ENCODE measurements around the gene TOP2B.

DNA sequence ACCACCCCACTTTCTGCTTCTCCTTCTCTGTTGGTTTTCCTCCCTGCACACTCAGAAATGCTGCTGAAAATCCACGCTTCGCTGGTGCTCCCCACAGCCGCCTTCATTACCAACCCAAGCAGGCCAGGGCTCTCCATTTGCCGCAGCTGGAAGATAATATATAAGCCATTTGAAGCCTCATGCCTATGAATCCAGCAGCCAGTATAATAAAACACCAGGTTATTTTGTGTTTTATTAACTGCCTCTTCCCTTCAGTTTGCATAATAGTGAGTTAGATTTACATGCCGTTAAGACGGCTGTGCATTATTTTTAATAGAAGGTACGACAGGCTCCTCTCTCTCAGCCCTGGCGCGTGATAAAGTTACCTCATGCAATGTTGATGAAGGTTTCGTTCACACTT, 86.6 kb downstream of the TOP2B start:
- TF ChIP-seq, protein P1, sequence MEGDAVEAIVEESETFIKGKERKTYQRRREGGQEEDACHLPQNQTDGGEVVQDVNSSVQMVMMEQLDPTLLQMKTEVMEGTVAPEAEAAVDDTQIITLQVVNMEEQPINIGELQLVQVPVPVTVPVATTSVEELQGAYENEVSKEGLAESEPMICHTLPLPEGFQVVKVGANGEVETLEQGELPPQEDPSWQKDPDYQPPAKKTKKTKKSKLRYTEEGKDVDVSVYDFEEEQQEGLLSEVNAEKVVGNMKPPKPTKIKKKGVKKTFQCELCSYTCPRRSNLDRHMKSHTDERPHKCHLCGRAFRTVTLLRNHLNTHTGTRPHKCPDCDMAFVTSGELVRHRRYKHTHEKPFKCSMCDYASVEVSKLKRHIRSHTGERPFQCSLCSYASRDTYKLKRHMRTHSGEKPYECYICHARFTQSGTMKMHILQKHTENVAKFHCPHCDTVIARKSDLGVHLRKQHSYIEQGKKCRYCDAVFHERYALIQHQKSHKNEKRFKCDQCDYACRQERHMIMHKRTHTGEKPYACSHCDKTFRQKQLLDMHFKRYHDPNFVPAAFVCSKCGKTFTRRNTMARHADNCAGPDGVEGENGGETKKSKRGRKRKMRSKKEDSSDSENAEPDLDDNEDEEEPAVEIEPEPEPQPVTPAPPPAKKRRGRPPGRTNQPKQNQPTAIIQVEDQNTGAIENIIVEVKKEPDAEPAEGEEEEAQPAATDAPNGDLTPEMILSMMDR (IDR thresholded peaks at IDR 0.05; ENCODE audit: low read length), result no peak
- no peak for TF ChIP-seq EZH2 (IDR thresholded peaks at IDR 0.05; ENCODE audit: borderline replicate concordance, low read length)
